ENCODE data around the gene L2HGDH. TPM values are rescaled to one million over a fixed set of nuclear protein-coding genes. Genes with fewer than 3 reads are reported as not detected.

Gene L2HGDH
- polyA plus RNA-seq, 3 donors = 0.11 to 0.86 (median 0.48) TPM

- no CpG with 5 or more reads among the region's 3 CpGs for WGBS (ENCODE audit: insufficient coverage)
- Mint-ChIP-seq H3K27ac (no peak overlapping the region), H3K4me1 (peaks cover 20% of the 10 kb centered on the region), H3K27me3 (ENCODE audit: low read depth in 3 of 3) (peaks cover 0 to 2% (median 0%) of the 10 kb centered on the region in 3 donors), H3K9me3 (peaks cover 0 to 9% (median 6%) of the 10 kb centered on the region in 7 donors), H3K36me3 (peaks cover 30 to 34% of the 10 kb centered on the region in 2 donors), H3K4me3 (no peak overlapping the region)
- H3K9me3 ChIP-seq (replicated peaks in 1 of 2; ENCODE audit: control insufficient read depth in 1 of 2, insufficient read depth in 1 of 2, low read length in 2 of 2) = no peaks in the 10 kb centered on the region
- H3K36me3 ChIP-seq (replicated peaks in 1 of 2; ENCODE audit: control insufficient read depth in 1 of 2, insufficient read depth in 2 of 2, low read length in 2 of 2) = peaks cover 0 to 30% of the 10 kb centered on the region in 2 donors
- no peak overlapping the region for H3K4me3 ChIP-seq (replicated peaks in 1 of 3; ENCODE audit: low read depth in 2 of 3, low read length in 3 of 3)
- H3K4me2 ChIP-seq (replicated peaks; ENCODE audit: extremely low read depth, low read length, poor library complexity, severe bottlenecking) = no peak overlapping the region
- TF ChIP-seq, protein P1, sequence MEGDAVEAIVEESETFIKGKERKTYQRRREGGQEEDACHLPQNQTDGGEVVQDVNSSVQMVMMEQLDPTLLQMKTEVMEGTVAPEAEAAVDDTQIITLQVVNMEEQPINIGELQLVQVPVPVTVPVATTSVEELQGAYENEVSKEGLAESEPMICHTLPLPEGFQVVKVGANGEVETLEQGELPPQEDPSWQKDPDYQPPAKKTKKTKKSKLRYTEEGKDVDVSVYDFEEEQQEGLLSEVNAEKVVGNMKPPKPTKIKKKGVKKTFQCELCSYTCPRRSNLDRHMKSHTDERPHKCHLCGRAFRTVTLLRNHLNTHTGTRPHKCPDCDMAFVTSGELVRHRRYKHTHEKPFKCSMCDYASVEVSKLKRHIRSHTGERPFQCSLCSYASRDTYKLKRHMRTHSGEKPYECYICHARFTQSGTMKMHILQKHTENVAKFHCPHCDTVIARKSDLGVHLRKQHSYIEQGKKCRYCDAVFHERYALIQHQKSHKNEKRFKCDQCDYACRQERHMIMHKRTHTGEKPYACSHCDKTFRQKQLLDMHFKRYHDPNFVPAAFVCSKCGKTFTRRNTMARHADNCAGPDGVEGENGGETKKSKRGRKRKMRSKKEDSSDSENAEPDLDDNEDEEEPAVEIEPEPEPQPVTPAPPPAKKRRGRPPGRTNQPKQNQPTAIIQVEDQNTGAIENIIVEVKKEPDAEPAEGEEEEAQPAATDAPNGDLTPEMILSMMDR (IDR thresholded peaks at IDR 0.05) = no peak
- H3K27me3 ChIP-seq (ENCODE audit: control insufficient read depth in 2 of 2, insufficient read depth in 2 of 2, low read length in 2 of 2) = no peaks in the 10 kb centered on the region
- H3K27ac ChIP-seq (ENCODE audit: low read depth in 1 of 2, low read length in 2 of 2) = no peak overlapping the region
- H3K9ac ChIP-seq (ENCODE audit: insufficient read depth, low read length, poor library complexity, severe bottlenecking) = no peak overlapping the region
- H3K79me2 ChIP-seq (ENCODE audit: insufficient read depth, low read length) = no peaks in the 10 kb centered on the region
- H2AFZ ChIP-seq (ENCODE audit: insufficient read depth, low read depth, low read length, poor library complexity, severe bottlenecking) = no peak overlapping the region
- intact Hi-C loops (cut with micrococcal nuclease) = no loop called here
- H4K20me1 ChIP-seq (ENCODE audit: insufficient read depth, low read length) = no peaks in the 10 kb centered on the region
- H3K4me1 ChIP-seq (ENCODE audit: control insufficient read depth in 1 of 2, insufficient read depth in 2 of 2, low read length in 2 of 2) = peaks cover 15% of the 10 kb centered on the region in 2 donors
- DNase-seq = no peak
Measured at GRCh38 chr14:50360093-50360492, 48.1 kb upstream of the L2HGDH start.

- no peak overlapping the region for H3K27ac Mint-ChIP-seq
- peaks cover 0 to 2% (median 0%) of the 10 kb centered on the region in 3 donors for H3K27me3 Mint-ChIP-seq (ENCODE audit: low read depth in 3 of 3)
- Histone ChIP-seq H3K4me3 (replicated peaks in 1 of 3; ENCODE audit: low read depth in 2 of 3, low read length in 3 of 3) (no peak overlapping the region), H3K4me2 (replicated peaks; ENCODE audit: extremely low read depth, low read length, poor library complexity, severe bottlenecking) (no peak overlapping the region), H3K27ac (ENCODE audit: low read depth in 1 of 2, low read length in 2 of 2) (no peak overlapping the region), H3K9ac (ENCODE audit: insufficient read depth, low read length, poor library complexity, severe bottlenecking) (no peak overlapping the region), H2AFZ (ENCODE audit: insufficient read depth, low read depth, low read length, poor library complexity, severe bottlenecking) (no peak overlapping the region), H3K79me2 (ENCODE audit: insufficient read depth, low read length) (no peaks in the 10 kb centered on the region), H4K20me1 (ENCODE audit: insufficient read depth, low read length) (no peaks in the 10 kb centered on the region), H3K4me1 (ENCODE audit: control insufficient read depth in 1 of 2, insufficient read depth in 2 of 2, low read length in 2 of 2) (peaks cover 13 to 15% of the 10 kb centered on the region in 2 donors), H3K36me3 (replicated peaks in 1 of 2; ENCODE audit: control insufficient read depth in 1 of 2, insufficient read depth in 2 of 2, low read length in 2 of 2) (peaks cover 0 to 30% of the 10 kb centered on the region in 2 donors), H3K27me3 (ENCODE audit: control insufficient read depth in 2 of 2, insufficient read depth in 2 of 2, low read length in 2 of 2) (no peaks in the 10 kb centered on the region), H3K9me3 (replicated peaks in 1 of 2; ENCODE audit: control insufficient read depth in 1 of 2, insufficient read depth in 1 of 2, low read length in 2 of 2) (no peaks in the 10 kb centered on the region)
- peaks cover 18% of the 10 kb centered on the region for H3K4me1 Mint-ChIP-seq
- whole genome bisulfite sequencing (ENCODE audit: insufficient coverage) = no CpG with 5 or more reads among the region's 5 CpGs
- peaks cover 30 to 34% of the 10 kb centered on the region in 2 donors for H3K36me3 Mint-ChIP-seq
- no peak overlapping the region for H3K4me3 Mint-ChIP-seq
- TF ChIP-seq, protein P1 (IDR thresholded peaks at IDR 0.05) = no peak
- intact Hi-C loops (cut with micrococcal nuclease) = no loop called here
- no peak for DNase-seq
- peaks cover 0 to 9% (median 6%) of the 10 kb centered on the region in 7 donors for H3K9me3 Mint-ChIP-seq
Measured at GRCh38 chr14:50359631-50360030, 47.6 kb upstream of the L2HGDH start.
